NCI-H69 (cell line): ENCODE results near the gene DSG2.
"Not testable (repeated sequence)": the region's sequence is repeated elsewhere in the genome, so short reads cannot be mapped to it uniquely, and the experiment has no call there.

Experiments used
- DNase-seq: peaks from one replicate; lab custom pipeline; 2025; lab: John Stamatoyannopoulos, UW

DSG2 gene

DNA sequence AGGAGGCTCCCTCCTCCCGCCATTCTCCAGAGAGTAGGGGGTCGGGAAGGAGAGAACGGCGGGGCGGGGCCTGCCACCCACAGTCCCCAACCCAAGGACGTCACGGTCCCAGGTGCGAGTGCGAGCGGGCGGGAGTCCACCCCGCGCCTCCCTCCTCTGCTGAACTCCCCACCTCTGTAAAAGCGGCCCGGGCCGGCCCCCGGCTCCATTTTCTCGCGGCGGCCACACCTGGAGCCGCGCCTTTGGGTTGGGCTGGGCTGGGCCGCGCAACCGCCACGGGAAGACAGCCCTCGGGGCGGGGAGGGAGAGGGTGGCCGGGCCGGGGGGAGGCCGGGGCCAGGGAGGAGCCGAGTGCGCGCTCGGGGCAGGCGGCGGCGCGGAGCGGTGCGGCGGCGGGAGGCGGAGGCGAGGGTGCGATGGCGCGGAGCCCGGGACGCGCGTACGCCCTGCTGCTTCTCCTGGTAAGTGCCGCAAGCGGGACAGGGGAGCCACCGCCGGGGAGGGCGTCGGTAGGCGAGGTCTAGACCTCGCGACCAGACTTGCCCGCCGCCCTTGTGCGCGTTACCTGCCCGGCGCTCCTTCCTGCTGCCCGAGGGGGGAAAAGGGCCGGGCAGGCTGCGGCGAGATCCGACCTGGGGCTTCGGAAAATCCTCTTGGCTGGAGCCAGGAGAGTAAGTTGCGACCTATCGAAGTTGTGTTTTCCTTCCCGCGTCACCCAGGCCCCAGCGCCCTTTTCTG lies at the start of gene DSG2:
TSS of gene DSG2 (plus strand) at position 342 of the 738 bp plus-strand sequence. CDS start at position 417, 75 bp downstream.
- peak; percentile 82 for DNase-seq

DNA sequence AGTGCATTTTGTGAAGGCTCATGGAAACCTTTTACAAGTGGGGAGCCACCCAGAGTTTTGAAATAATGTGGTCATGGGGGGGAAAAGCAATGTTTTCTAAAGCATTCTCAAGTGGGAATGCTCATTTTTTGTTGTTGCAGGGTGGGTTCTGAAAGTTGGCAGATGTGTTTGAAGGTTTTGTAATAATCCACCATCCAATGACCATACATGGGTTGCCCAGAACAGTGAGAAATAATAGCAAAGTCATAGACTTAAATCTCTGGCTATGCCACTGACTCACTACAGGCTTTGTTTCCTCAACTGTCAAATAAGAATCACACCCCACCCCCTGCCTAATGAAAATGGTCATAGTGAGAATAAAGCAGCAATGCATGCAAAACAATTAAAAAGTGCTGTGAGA lies 47.6 kb upstream of the DSG2 start:
- no peak for DNase-seq

DNA sequence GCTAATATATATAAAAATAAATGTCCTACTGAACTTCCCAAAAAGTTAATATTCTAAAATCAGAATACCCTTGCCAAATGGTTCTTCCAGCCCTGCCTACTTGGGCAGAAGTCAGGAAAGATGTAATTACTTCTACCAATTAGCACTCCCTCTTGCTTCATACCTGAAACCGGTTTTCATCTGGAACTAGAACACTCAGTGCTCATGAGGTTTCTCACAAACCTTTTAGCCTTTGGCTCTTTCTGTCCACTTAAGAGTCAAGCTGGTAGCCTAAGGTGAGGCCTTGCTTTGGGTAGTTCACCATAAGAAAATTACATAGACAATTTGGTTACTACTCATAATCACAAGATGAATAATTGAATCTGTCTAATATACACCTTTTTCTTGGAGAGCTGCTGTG lies 46.4 kb upstream of the DSG2 start:
- DNase-seq, result no peak

DNA sequence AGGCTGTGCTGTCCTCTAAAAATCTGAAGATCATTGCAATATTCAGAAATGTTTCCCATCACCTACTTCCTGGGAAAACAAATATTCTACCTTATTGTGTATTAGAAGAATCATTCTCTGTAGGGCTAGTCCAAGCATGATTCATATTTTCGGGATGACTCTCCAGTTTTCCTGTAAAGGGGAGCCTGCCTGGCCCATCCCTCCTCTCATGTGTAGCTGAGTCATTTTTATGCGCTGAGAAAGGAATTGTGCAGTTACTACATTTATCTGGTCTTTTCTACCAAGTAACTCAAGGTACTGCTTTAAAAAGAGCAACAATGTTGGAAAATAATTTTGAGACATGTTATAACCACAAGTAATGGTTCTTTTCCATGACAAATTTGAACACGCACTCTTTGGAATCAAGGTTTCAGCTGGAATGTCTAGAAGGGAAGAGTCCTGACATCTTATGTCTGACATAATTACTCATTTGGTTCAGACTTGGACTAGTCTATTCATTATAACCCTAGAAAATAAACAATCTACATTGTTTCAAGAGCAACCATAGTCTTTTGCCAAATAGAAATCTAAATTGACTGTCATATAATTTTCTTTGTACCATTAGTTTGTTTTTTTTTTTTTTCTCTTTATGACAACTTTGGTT lies 43.8 kb upstream of the DSG2 start:
- no peak for DNase-seq

DNA sequence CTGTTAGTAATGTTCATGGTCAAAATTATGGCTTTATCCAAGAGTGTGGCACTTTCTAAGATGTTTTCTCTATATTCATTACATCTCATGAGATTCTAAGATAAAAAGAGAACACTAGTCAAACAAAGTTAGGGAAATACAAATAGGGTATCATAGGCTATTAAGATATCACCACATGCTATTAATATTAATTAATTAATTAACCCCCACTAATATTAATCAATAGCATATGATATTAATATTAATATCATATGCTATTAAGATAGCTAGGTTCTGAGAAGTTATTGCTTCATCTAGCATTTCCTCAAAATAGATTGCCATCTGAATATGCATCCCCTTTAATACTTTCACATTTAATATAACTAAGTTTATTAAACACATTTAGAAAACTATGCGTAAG lies 28.3 kb upstream of the DSG2 start:
- no peak for DNase-seq

DNA sequence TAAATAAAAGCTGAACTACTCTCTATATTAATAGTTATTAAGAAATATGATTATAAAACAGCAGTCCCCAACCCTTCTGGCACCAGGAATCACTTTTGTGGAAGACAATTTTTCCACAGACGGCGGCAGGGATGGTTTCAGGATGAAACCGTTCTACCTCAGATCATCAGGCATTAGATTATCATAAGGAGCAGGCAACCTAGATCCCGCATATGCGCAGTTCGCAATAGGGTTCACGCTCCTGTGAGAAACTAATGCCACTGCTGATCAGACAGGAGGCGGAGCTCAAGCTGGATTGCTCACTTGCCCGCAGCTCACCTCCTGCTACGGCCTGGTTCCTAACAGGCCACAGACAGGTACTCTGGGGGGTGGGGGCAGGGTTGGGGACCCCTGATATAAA lies 19.3 kb upstream of the DSG2 start:
- no peak for DNase-seq

DNA sequence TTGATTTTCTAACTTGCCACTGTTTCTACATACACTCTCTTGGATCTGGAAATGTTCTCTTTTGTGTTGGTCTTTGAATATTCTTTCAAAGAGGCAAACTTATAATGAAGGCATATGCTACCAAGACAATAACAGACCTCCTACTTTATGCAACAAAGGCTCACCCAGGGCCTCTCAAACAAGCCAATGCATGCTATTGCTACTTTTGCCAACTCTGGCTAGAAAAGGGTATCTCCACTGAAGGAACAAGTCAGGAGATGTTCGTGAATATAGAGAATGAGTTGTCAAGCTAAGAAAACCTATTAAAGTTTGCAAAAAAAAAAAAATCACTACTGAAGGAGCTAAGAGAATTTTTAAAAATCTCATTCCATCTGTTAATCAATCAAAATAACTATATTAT lies 15.9 kb upstream of the DSG2 start:
- DNase-seq, result no peak

DNA sequence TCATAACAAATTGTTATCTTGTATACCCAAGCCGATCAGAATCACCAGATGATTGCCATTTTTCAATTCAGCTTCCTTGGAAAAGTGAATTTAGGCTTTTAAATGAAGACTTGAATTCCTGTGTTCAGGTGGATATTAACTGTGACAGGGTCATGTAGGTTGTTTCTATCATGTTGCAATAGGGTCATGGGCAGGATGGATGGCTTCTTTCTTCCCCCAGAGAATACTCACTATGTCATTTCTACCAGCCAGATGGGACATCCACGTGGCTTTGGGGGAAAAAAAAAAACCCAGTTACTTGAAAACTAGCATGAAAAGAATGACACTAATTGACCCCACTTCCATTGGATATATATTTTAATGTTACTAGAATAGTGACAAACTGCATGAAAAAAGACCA lies 14.6 kb upstream of the DSG2 start:
- no peak for DNase-seq

DNA sequence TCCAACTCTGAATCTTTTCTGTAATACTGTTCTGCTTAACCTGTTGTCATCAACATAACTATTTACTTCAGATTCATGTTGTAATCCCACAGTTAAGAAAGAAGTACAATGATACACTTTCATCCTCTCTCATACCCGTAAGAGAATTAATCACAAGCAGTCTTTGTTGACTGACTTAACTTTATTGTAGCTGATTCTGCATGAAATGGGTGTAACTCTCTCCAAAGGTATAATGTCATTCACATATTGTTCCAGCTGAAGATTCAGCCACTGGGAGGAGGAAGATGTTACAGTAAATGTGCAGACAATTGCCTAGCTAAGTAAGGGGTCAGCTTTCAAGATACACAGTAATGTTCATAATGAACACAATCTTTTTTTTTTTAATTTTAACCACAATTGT lies 13.5 kb upstream of the DSG2 start:
- no peak for DNase-seq

DNA sequence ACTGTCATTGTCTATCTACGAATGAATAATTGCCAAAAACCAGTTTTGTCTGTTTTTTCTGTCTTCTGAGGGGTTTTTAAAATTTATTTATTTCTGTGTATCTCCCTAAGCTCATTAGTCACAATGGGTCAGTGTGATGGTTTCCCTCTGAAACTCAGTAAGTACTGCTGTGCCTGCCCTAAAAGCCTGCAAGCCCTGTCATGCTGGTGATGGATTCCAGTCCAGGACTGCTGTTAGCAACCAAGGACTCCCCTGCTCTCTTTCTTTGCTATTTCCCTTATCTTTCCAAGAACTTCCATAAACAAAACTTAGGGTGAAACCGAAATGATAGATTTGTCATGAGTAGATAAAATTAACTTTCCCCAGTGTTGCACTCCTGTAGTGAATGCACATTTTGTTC lies 11.8 kb upstream of the DSG2 start:
- no peak for DNase-seq

DNA sequence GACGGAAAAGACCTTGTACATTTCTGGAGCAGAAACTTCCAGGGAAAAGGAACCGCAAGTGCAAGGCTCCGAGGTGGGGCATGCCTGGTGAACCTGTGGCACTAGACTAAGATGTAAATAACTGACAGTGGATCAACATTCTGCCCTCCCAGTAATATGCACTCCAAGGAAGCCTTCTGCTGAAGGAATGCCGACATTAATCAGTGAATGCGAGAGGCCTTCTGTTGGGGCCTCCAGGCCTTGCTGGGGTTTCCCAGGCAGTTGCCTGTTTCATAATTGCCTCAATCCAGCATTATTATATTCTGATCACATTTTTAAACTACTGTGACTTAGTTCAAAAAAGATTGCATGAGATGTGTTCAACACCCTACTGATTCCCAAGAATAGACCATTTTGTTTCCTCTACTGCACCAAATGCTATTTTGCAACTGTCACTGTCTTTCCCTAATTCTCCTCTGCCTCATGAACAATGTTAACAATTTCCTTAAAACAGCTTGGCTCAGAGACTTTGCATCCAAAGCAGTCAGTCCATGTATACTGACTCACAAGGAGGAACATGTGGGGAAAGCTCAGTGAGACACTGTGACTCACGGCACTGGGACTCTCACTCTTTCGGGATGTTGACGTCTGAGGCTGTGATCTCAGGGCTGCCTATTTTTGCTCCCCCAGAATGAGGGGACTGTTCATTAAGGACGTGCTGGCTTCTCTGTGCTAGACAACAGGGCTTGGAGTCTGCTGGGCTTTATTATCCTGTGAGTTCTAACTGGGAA lies 10.5 kb upstream of the DSG2 start:
- DNase-seq, result no peak

DNA sequence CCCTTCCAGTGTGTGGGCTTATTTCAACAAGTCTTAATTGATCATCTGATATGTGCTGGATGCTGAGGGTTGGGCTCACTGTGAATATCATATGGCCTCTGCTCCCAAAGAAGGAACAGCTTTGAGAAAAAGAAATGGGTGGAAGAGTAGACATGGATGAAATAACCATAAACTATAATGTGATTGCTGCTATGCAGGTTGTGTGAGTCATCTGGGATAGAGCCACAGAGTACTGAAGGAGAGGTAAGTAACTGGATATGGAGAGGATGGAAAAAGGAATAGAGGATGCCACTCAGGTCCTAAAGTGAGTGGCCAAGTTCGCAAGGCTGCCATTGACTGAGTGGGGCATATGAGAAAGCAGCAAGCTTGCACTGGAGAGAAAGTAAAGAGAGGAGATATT lies 8.7 kb upstream of the DSG2 start:
- no peak for DNase-seq

DNA sequence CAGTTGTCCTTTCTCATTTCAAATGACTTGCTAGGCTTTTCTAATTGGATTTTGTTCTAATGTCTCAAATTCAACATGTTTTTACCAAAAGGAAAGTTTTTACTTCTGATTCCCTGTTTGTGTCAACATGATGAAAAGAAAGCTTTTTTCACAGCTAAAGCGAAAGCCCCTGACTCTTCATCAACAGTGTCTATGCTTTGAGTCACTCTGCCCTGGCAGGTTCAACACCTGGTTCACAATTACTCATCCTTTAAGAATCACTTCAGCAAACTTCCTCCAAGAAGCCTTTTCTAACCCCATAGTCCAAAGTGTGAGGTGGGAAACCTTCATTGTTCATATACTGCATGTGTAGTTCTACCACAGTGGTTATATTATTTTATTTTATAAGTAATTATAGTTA lies 7.6 kb upstream of the DSG2 start:
- no peak for DNase-seq

DNA sequence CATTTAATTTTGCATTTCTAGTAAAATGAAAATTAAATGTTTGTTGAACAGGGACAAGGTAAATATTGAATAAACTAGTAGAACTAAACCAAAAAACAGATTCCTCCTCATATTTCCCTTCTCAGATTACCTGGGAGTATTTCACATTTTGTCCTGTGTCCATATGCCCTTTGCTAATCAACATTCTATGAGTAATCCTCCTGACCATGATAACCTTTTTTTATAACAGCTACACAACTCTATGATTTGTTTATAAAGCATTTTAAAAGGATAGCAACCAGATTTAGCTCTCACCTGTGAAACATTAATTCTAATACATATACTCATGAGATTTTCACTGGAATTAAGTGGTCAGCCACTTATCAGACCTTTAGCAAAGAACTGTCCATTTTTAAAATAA lies 7.1 kb upstream of the DSG2 start:
- DNase-seq, result no peak

DNA sequence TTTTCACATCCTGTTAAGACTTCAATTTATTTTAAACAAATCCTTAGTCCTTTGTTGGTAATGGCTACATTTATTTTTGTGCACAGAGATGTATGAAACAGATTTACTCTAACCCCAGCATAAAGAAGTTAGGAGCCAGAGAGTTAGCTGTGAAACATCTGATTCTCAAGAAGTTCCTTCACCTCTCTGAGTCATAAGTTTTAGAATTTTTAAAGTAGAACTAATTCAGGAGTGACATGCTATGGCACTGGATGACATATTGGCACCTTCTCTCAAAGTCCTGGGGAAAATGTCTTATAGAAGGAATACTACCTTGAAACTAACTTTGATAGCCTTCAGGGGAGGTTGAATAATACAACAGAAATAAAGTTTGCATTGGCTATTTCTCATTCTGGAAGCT lies 6.4 kb upstream of the DSG2 start:
- DNase-seq, result no peak

DNA sequence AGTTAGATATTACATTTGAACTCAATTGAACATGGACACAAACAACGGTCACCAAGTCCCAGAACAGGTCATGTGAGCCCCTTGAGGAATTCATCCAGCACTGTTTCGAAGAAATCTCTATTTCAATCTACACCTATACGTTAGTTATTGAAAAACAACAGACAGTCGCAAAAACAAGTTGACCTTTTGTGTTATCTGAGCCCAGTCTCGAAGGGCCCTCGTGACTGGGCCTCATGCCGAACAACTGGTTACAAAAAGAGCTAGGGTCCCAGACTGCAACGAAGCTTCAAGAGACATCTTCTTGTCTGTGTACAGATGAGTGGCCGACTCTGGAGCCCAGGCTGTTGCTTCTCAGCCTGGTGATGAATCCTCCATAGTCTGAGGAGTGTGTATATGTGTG lies 5.3 kb upstream of the DSG2 start:
- no peak for DNase-seq

DNA sequence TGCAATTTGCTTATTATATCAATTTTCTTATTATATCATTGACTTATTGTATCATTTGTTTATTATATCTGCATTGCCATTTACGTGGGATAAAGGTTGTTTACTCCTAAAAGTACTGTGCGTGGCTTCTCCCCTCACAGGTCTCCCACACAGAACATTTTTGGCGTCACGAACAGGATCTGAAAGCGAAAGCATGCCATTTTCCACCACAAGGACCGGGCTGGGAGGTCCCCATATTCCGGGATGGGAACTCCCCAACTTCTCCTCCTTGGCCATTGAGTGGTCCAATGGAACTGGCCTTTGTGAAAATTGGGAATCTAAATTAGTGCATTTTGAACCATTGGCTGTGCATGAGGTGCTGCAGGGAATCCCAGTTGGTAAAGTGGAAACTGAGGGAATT lies 4.8 kb upstream of the DSG2 start:
- DNase-seq, result no peak

DNA sequence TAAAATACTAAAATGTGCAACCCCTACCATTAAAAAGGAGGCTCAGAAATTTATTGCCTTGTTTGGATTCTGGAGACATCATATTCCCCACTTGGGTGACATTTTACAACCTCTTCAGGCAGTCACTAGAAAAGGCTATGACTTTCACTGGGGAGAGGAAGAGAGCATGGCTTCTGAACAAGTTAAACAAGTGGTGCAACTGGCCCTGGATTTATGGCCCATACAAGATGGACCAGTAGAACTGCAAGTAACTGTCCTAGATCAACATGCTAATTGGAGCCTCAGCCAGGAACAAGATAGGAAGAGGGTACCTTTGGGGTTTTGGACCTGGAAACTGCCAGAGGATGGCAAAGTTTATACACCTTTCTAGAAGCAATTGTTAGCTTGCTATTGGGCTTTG lies 4.0 kb upstream of the DSG2 start:
- no peak for DNase-seq

DNA sequence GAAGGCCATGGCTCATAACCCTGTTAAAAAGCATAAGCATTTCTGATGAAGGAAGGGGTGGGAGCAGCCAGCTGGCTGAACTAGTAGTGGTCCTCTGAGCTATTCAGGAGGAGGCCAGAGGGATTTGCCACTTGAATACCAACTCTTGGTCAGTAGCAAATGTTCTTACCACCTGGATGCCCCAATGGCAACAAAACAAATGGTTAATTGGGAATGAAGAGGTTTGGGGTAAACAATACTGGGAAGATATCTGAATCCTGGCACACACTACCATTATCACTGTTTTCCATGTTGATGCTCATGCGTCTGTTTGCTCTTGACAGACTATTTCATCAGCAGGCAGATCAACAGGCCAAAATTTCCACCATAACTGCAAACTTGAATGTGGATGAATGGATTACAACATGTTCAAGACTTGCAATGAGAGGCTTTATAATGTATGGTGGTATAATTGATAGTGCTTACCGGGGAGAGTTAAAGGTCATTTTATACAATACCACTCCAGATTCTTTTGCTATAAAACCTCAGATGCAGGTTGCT lies 3.2 kb upstream of the DSG2 start:
- DNase-seq, result not testable (repeated sequence)

DNA sequence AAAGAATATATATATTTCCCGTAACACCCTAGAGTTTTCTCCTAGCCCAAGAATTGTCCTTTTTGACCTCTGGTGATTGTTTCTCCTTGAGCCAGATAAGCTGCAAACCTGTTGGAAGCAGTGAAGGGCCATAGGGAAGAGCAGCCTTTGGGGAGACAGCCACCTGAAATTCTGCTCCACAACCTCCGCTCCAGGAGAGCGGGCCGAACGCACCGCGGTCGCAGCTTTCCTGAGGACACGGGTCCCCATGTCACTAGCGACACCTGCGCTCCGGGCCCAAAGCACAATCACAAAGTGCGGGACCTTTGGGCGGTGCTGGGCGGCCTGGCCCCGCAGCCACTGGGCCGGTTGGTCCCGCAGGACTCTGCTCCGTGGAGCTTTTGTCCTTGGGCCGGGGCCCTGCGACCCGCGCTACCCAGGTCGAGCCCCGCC lies 557 bp upstream of the DSG2 start:
- DNase-seq, result peak; percentile 48

DNA sequence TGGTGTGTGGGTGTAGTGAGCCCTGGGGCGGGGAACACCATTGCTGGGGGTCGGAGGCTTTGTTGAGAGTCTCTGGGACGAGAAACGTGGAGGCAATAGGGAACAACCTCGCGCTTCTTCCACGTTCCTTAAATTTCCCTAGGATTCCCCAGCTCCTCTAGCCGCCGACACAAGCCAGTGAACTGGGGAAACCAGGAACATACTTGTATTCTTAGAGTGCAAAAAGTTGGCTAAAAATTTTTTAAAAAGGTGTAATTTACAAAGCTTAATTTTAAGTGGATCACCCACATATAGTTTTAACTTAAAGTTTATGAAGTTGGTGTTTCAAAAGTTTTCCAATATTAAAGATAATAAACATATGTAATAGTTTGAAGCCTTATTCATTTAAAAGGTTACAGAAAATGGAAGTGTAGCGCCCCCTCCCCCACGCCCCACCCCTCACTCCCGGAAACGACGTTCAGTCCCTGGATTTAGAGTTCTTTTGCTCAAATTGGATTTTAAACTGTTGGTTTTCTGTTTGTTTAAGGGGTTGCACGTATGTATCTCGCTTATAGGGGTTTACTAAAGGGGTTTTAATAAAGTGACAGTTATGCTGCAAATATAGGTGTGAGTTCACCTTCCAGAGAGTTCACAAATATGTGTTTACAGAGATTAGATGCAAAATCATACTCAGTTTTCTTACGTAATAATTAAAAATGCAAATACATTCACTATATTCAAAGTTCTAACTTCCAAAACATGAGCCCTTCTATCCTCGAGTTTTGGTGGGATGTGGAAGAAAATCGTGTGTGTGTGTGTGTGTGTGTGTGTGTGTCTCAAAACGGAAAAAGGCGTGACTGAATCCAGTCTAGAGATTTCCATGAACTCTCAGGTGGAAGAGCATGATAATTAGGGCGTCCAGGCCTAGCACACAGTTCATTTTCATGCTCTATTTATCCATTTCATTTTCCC lies 872 bp downstream of the DSG2 start:
- DNase-seq, result no peak
